ENCODE results near the gene CRABP2. TPM values are rescaled to one million over a fixed set of nuclear protein-coding genes. Genes with fewer than 3 reads are reported as not detected.

The CRABP2 gene
- total and polyA plus RNA-seq, 10 donors: 1.2 to 13.1 (median 3.7) TPM

DNA sequence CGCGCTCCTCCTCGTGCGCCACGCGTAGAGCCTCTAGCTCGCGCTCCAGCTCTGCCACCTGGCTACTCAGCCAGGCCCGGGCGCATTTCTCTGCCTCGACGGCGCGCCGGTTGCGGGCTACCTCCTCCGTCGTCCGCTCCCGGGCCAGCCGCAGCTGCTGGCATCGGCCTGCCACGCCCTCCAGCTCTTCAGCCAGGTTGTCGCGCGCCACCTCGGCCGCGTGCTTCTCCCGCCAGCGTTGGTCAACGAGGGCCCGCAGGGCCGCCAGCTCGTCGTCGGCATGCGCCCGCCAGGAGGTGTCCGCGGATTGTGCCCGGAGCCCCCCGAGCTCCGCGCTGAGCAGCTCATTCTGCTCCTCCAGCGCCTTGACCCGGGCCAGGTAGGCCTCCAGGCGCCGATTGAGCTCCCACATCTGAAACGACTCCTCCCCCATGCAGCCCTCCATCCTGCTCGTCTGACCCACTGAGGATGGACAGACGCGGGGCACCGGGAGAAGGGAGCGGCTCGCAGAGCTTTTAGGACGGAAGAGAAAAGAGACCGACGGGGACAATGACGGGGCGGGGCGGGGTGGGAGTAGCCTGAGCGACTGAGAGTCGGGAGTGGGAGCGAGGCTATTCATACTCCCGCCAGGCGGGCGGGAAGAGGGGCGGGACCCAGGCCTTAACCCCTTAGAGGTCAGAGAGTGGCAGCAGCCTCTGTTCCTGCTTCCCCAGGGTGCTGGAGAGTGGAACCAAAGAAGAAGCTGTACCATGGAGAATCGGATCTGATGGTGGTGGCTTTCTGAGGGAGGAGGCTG lies 28.4 kb downstream of the CRABP2 start, which contains the start of gene NES:
Gene NES (minus strand): TSS at position 588 of the 796 bp plus-strand sequence. CDS start 143 bp downstream, at position 445.
- H3K27me3 ChIP-seq (replicated peaks in 1 of 7): peaks cover 0 to 78% (median 33%) of the 10 kb centered on the region in 7 donors
- TF ChIP-seq POLR2A (IDR thresholded peaks at IDR 0.05) (no peak), POLR2AphosphoS5 (IDR thresholded peaks at IDR 0.05) (peak; percentile 62 to 80 (median 76))
- TF ChIP-seq, protein P1, sequence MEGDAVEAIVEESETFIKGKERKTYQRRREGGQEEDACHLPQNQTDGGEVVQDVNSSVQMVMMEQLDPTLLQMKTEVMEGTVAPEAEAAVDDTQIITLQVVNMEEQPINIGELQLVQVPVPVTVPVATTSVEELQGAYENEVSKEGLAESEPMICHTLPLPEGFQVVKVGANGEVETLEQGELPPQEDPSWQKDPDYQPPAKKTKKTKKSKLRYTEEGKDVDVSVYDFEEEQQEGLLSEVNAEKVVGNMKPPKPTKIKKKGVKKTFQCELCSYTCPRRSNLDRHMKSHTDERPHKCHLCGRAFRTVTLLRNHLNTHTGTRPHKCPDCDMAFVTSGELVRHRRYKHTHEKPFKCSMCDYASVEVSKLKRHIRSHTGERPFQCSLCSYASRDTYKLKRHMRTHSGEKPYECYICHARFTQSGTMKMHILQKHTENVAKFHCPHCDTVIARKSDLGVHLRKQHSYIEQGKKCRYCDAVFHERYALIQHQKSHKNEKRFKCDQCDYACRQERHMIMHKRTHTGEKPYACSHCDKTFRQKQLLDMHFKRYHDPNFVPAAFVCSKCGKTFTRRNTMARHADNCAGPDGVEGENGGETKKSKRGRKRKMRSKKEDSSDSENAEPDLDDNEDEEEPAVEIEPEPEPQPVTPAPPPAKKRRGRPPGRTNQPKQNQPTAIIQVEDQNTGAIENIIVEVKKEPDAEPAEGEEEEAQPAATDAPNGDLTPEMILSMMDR (IDR thresholded peaks at IDR 0.05 in 8 of 11, conservative IDR thresholded peaks at IDR 0.05 in 3 of 11): peak in 2 of 11 experiments; percentile 7 to 14
- peak within 1 kb of the TSS; percentile 46 to 73 (median 54) for H3K4me3 ChIP-seq
- intact Hi-C loops (cut with DNase I; ENCODE audit: low total_unique reads): no loop called here
- H3K9me3 ChIP-seq: no peaks in the 10 kb centered on the region
- peaks cover 3 to 66% (median 42%) of the 10 kb centered on the region in 6 donors for H3K4me1 ChIP-seq
- peaks cover 0 to 17% (median 0%) of the 10 kb centered on the region in 6 donors for H3K36me3 ChIP-seq
- no peak for DNase-seq
- H3K27ac ChIP-seq: peak within 1 kb of the TSS; percentile 66 to 87 (median 81)
- WGBS, 5 donors: 2 to 4% (median 4%) methylated on average over 33 to 70 of the region's 70 CpGs

DNA sequence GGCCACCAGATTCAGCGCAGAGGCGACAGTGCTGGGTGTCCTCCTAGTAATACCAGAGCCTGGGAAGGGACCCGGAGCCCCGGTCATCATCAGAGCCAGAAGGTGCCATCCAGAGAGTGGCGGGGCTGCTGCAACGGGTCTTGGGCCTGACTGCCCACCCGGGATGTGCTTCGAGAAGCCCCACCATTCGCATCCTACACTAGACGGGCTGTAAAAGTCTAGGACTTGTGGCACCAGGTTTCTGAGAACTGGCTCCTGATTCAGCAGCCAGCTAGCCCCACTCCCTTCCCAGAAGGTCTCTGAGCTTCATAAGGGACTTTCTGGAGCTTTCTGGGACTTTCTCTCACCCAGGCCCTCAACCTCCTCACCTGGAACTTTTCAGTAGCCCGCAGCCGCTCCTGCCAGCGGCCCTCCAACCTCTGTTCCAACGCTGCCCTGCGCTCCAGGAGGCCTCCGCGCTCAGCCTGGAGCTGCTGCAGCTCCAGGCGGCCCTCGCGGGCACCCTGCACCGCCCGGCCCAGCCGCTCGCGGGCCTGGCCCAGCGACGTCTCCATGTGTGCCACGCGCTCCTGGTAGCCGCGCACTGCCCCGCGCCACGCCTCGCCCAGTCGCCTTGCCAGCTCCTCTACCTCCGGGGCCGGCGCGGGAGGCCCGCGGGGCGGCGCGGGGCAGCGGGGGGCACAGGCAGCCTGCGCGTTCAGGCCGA lies 29.1 kb downstream of the CRABP2 start:
- intact Hi-C loops (cut with DNase I; ENCODE audit: low total_unique reads): no loop called here
- Histone ChIP-seq H3K27ac (peak overlapping the region; percentile 66 to 87 (median 81)), H3K36me3 (peaks cover 0 to 24% (median 0%) of the 10 kb centered on the region in 6 donors), H3K4me3 (peak overlapping the region; percentile 46 to 73 (median 54)), H3K9me3 (no peaks in the 10 kb centered on the region), H3K27me3 (replicated peaks in 1 of 7) (peaks cover 0 to 71% (median 33%) of the 10 kb centered on the region in 7 donors), H3K4me1 (peaks cover 3 to 69% (median 44%) of the 10 kb centered on the region in 6 donors)
- DNase-seq: no peak
- 21 to 48% (median 25%) methylated on average over 18 to 49 of the region's 49 CpGs for WGBS, 5 donors
- TF ChIP-seq, protein P1 (IDR thresholded peaks at IDR 0.05 in 8 of 11, conservative IDR thresholded peaks at IDR 0.05 in 3 of 11): no peak
- TF ChIP-seq POLR2AphosphoS5 (IDR thresholded peaks at IDR 0.05) (no peak), POLR2A (IDR thresholded peaks at IDR 0.05) (no peak)

DNA sequence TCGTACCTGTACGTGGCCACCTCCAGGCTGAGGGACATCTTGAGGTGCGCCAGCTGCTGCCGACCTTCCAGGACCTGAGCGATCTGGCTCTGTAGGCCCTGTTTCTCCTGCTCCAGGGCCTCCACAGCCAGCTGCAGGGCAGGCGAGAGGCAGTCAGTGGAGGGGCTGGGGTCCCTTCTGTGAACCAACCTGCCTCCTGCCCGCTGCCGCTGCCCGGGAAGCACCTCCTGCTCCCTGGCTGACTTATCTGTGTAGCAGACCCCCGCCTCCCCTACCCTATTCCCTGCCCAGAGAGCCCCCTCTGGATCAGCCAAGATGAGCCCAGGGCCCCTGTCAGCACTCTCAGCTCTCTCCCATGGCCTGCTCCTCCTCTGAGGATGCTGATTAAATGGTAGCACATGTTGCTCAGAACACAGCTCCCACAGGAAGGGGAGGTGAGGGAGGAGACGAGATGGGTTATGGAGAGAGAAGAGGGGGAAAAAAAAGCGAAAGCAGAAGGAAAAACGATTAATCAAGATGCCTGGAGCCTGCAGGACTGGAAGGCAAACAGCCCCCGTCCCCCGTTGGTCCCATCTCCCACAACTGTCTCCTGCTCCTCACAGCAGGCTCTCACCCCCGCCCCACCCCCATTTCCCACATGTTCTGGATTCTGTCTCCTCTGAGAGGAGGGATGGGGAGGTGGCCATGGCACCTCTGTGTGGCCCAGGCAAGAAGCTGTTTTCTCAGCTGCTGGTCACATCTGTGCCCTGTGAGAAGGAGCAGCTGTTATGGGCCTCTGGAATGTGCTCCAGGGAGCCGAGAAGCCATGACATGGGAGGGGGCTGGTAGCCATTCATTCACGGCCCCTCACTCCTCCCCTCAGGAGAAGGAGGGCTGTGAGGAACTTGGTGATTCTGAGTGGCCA lies 29.9 kb downstream of the CRABP2 start:
- Histone ChIP-seq H3K27me3 (replicated peaks in 1 of 7) (peaks cover 0 to 69% (median 33%) of the 10 kb centered on the region in 7 donors), H3K9me3 (no peaks in the 10 kb centered on the region), H3K27ac (peak overlapping the region; percentile 66 to 87 (median 81)), H3K36me3 (peaks cover 0 to 32% (median 0%) of the 10 kb centered on the region in 6 donors), H3K4me3 (peak overlapping the region; percentile 46 to 73 (median 54)), H3K4me1 (peaks cover 3 to 77% (median 51%) of the 10 kb centered on the region in 6 donors)
- WGBS, 5 donors: 56 to 65% (median 58%) methylated on average over 16 to 18 of the region's 18 CpGs
- DNase-seq: no peak
- intact Hi-C loops (cut with DNase I; ENCODE audit: low total_unique reads): no loop called here
- TF ChIP-seq POLR2AphosphoS5 (IDR thresholded peaks at IDR 0.05) (no peak), POLR2A (IDR thresholded peaks at IDR 0.05) (no peak)
- TF ChIP-seq, protein P1 (IDR thresholded peaks at IDR 0.05 in 8 of 11, conservative IDR thresholded peaks at IDR 0.05 in 3 of 11): no peak
